Trophoblast cell (in vitro differentiated cells and primary cell): ENCODE results near the gene SCARF1. TPM values are rescaled to one million over a fixed set of nuclear protein-coding genes. Genes with fewer than 3 reads are reported as not detected.
"Not testable (repeated sequence)": the region's sequence is repeated elsewhere in the genome, so short reads cannot be mapped to it uniquely, and the experiment has no call there.

Experiments used
- DNase-seq, 2 donors: peaks; one replicate each; pipeline ENCODE4 v3.0.0-alpha.2; 2016
- H2AFZ ChIP-seq: 2 replicates; pipeline ENCODE4 v1.6.1; 2013; ENCODE audit warnings: low read length, moderate library complexity, mild to moderate bottlenecking; ENCODE audit not compliant: insufficient read depth, poor library complexity
- H2AK5ac ChIP-seq: 2 replicates; pipeline ENCODE4 v1.6.1; 2013; ENCODE audit warnings: mild to moderate bottlenecking, low read length
- H2BK120ac ChIP-seq: 2 replicates; pipeline ENCODE4 v1.6.1; 2013; ENCODE audit warnings: low read length, mild to moderate bottlenecking, moderate library complexity; ENCODE audit not compliant: insufficient read depth, poor library complexity
- H2BK12ac ChIP-seq: 2 replicates; pipeline ENCODE4 v1.6.1; 2013; ENCODE audit warnings: mild to moderate bottlenecking, low read length, moderate library complexity
- H2BK5ac ChIP-seq: 2 replicates; pipeline ENCODE4 v1.6.1; 2013; ENCODE audit warnings: low read length, low read depth, moderate library complexity, mild to moderate bottlenecking; ENCODE audit not compliant: poor library complexity
- H3K14ac ChIP-seq: 2 replicates; pipeline ENCODE4 v1.6.1; 2013; ENCODE audit warnings: mild to moderate bottlenecking, low read length
- H3K18ac ChIP-seq: 2 replicates; pipeline ENCODE4 v1.6.1; 2013; ENCODE audit warnings: mild to moderate bottlenecking, low read length
- H3K23ac ChIP-seq: 2 replicates; pipeline ENCODE4 v1.6.1; 2013; ENCODE audit warnings: low read length
- H3K27ac ChIP-seq: 2 replicates; pipeline ENCODE4 v1.5.1; 2013; ENCODE audit warnings: low read depth, mild to moderate bottlenecking, inconsistent platforms, low read length, moderate library complexity
- H3K27me3 ChIP-seq: 2 replicates; pipeline ENCODE4 v1.6.1; 2013; ENCODE audit warnings: inconsistent platforms, mild to moderate bottlenecking, low read length, moderate library complexity; ENCODE audit not compliant: insufficient read depth
- H3K36me3 ChIP-seq, 2 experiments: 1 replicate in 1 of 2; 2 replicates in 1 of 2; pipeline ENCODE4 v1.6.1; 2013; ENCODE audit warnings: low read length in 2 of 2, mild to moderate bottlenecking in 2 of 2, moderate library complexity in 1 of 2; ENCODE audit not compliant: insufficient read depth in 2 of 2, control insufficient read depth in 1 of 2
- H3K4ac ChIP-seq: 2 replicates; pipeline ENCODE4 v1.6.1; 2013; ENCODE audit warnings: low read depth, mild to moderate bottlenecking, low read length, moderate library complexity
- H3K4me1 ChIP-seq, 2 experiments: 1 replicate in 1 of 2; 2 replicates in 1 of 2; pipeline ENCODE4 v1.6.1; 2013; ENCODE audit warnings: low read length in 2 of 2, mild to moderate bottlenecking in 2 of 2, moderate library complexity in 1 of 2; ENCODE audit not compliant: insufficient read depth in 2 of 2, control insufficient read depth in 1 of 2
- H3K4me2 ChIP-seq: 2 replicates; pipeline ENCODE4 v1.6.1; 2013; ENCODE audit warnings: inconsistent platforms, mild to moderate bottlenecking, low read length, moderate library complexity
- H3K4me3 ChIP-seq: 2 replicates; pipeline ENCODE4 v1.5.1; 2013; ENCODE audit warnings: mild to moderate bottlenecking, low read depth, low read length, inconsistent platforms
- H3K79me1 ChIP-seq: one replicate; pipeline ENCODE4 v1.6.1; 2013; ENCODE audit warnings: low read length
- H3K79me2 ChIP-seq: 2 replicates; pipeline ENCODE4 v1.6.1; 2013; ENCODE audit warnings: low read length, mild to moderate bottlenecking; ENCODE audit not compliant: control insufficient read depth, insufficient read depth, poor library complexity
- H3K9ac ChIP-seq: 2 replicates; pipeline ENCODE4 v1.6.1; 2013; ENCODE audit warnings: mild to moderate bottlenecking, low read length
- H3K9me3 ChIP-seq: 2 replicates; pipeline ENCODE4 v1.6.1; 2013; ENCODE audit warnings: low read depth, mild to moderate bottlenecking, control low read depth, inconsistent platforms, low read length; ENCODE audit not compliant: insufficient read depth
- H4K12ac ChIP-seq: 2 replicates; pipeline ENCODE4 v1.6.1; 2013; ENCODE audit warnings: low read depth, mild to moderate bottlenecking, low read length, moderate library complexity
- H4K8ac ChIP-seq: 2 replicates; pipeline ENCODE4 v1.6.1; 2013; ENCODE audit warnings: low read depth, mild to moderate bottlenecking, low read length, moderate library complexity
- H4K91ac ChIP-seq: one replicate; pipeline ENCODE4 v1.6.1; 2013; ENCODE audit warnings: low read depth, mild to moderate bottlenecking, low read length, moderate library complexity
- WGBS: extraction: QIAGEN DNeasy Blood & Tissue Kit; methylation state at CpG from one replicate; pipeline ENCODE4 v1.1.7; 2013; ENCODE audit warnings: missing lambda C conversion rate; ENCODE audit not compliant: insufficient read length, insufficient coverage; ENCODE audit errors: extremely low coverage; 5-methylcytosine and 5-hydroxymethylcytosine counted together
- polyA plus RNA-seq: library from polyadenylated mRNA; stranded (reverse); fragments of 200-250 nt; gene quantifications from 2 replicates; pipeline ENCODE4 v1.2.3, GENCODE V29; 2013

The SCARF1 gene
- polyA plus RNA-seq = 0.78 and 0.82 TPM in 2 replicates

- Histone ChIP-seq H3K27ac (no peak within 1 kb of the TSS), H3K36me3 (peaks cover under 1 to 4% of the 10 kb centered on the region in 2 experiments), H4K12ac (no peak within 1 kb of the TSS), H3K4ac (peak within 1 kb of the TSS; percentile 6), H2BK5ac (no peak within 1 kb of the TSS), H3K4me3 (no peak within 1 kb of the TSS), H2BK12ac (peak within 1 kb of the TSS; percentile 47), H3K9ac (no peak within 1 kb of the TSS), H2AFZ (no peak within 1 kb of the TSS), H3K23ac (no peak within 1 kb of the TSS), H3K4me1 (peaks cover 39 to 49% of the 10 kb centered on the region in 2 experiments), H3K79me1 (peaks cover 13% of the 10 kb centered on the region), H2AK5ac (peak within 1 kb of the TSS; percentile 66), H3K27me3 (no peaks in the 10 kb centered on the region), H3K4me2 (no peak within 1 kb of the TSS), H3K18ac (no peak within 1 kb of the TSS), H4K8ac (peak within 1 kb of the TSS; percentile 15), H3K9me3 (no peaks in the 10 kb centered on the region), H3K14ac (peak within 1 kb of the TSS; percentile 22), H3K79me2 (peaks cover 4% of the 10 kb centered on the region), H2BK120ac (no peak within 1 kb of the TSS), H4K91ac (peak within 1 kb of the TSS; percentile 20)
- no CpG with 5 or more reads among the region's 25 CpGs for WGBS
- DNase-seq = no peak
Observed at GRCh38 chr17:1645207-1646171, at the start of gene SCARF1. Gene SCARF1 (minus strand): TSS chr17:1645732. CDS start chr17:1645697, 35 bp downstream.

GRCh38 chr17:1693339-1693738, 47.8 kb upstream of the SCARF1 start:
- no peak overlapping the region for H4K12ac ChIP-seq
- no peaks in the 10 kb centered on the region for H3K27me3 ChIP-seq
- H4K8ac ChIP-seq = no peak overlapping the region
- no peaks in the 10 kb centered on the region for H3K79me1 ChIP-seq
- H4K91ac ChIP-seq = no peak overlapping the region
- H3K14ac ChIP-seq = no peak overlapping the region
- no peak overlapping the region for H3K18ac ChIP-seq
- no peak overlapping the region for H3K23ac ChIP-seq
- no peak overlapping the region for H2BK120ac ChIP-seq
- no CpG with 5 or more reads among the region's 7 CpGs for WGBS
- no peak overlapping the region for H2BK5ac ChIP-seq
- no peak overlapping the region for H3K4me3 ChIP-seq
- no peaks in the 10 kb centered on the region for H3K79me2 ChIP-seq
- no peak overlapping the region for H3K9ac ChIP-seq
- H2AFZ ChIP-seq = no peak overlapping the region
- H2BK12ac ChIP-seq = no peak overlapping the region
- H2AK5ac ChIP-seq = no peak overlapping the region
- no peaks in the 10 kb centered on the region for H3K4me1 ChIP-seq
- H3K36me3 ChIP-seq = no peaks in the 10 kb centered on the region
- H3K4me2 ChIP-seq = no peak overlapping the region
- H3K9me3 ChIP-seq = peaks cover 3% of the 10 kb centered on the region
- H3K27ac ChIP-seq = no peak overlapping the region
- no peak overlapping the region for H3K4ac ChIP-seq
- no peak for DNase-seq

GRCh38 chr17:1690544-1691221, 45.2 kb upstream of the SCARF1 start:
- Histone ChIP-seq H3K18ac (no peak overlapping the region), H4K91ac (no peak overlapping the region), H3K14ac (no peak overlapping the region), H2AFZ (no peak overlapping the region), H4K12ac (no peak overlapping the region), H3K27ac (no peak overlapping the region), H3K79me1 (no peaks in the 10 kb centered on the region), H3K79me2 (no peaks in the 10 kb centered on the region), H3K36me3 (no peaks in the 10 kb centered on the region), H3K9ac (no peak overlapping the region), H3K4me1 (no peaks in the 10 kb centered on the region), H3K27me3 (no peaks in the 10 kb centered on the region), H3K4me3 (no peak overlapping the region), H4K8ac (no peak overlapping the region), H2BK12ac (no peak overlapping the region), H2AK5ac (no peak overlapping the region), H3K4me2 (no peak overlapping the region), H3K9me3 (peaks cover 3% of the 10 kb centered on the region), H3K23ac (no peak overlapping the region), H2BK5ac (no peak overlapping the region), H3K4ac (no peak overlapping the region), H2BK120ac (no peak overlapping the region)
- DNase-seq = no peak
- no CpG with 5 or more reads among the region's 8 CpGs for WGBS

- not testable (repeated sequence) for H3K9me3 ChIP-seq, H3K4me2 ChIP-seq, H3K36me3 ChIP-seq, H2BK12ac ChIP-seq, H3K27ac ChIP-seq, H4K91ac ChIP-seq, H2BK5ac ChIP-seq, H3K79me1 ChIP-seq, H3K4ac ChIP-seq, H3K14ac ChIP-seq, H2BK120ac ChIP-seq, H3K4me1 ChIP-seq, H3K79me2 ChIP-seq, H2AFZ ChIP-seq, H3K18ac ChIP-seq, H4K12ac ChIP-seq, H3K27me3 ChIP-seq, H3K23ac ChIP-seq, H2AK5ac ChIP-seq, H3K9ac ChIP-seq, H3K4me3 ChIP-seq, DNase-seq, H4K8ac ChIP-seq
- WGBS = no CpG with 5 or more reads among the region's 6 CpGs
Observed at GRCh38 chr17:1688405-1688804, 42.9 kb upstream of the SCARF1 start.
